ENCODE results near the gene COL25A1.

Gene COL25A1

DNA sequence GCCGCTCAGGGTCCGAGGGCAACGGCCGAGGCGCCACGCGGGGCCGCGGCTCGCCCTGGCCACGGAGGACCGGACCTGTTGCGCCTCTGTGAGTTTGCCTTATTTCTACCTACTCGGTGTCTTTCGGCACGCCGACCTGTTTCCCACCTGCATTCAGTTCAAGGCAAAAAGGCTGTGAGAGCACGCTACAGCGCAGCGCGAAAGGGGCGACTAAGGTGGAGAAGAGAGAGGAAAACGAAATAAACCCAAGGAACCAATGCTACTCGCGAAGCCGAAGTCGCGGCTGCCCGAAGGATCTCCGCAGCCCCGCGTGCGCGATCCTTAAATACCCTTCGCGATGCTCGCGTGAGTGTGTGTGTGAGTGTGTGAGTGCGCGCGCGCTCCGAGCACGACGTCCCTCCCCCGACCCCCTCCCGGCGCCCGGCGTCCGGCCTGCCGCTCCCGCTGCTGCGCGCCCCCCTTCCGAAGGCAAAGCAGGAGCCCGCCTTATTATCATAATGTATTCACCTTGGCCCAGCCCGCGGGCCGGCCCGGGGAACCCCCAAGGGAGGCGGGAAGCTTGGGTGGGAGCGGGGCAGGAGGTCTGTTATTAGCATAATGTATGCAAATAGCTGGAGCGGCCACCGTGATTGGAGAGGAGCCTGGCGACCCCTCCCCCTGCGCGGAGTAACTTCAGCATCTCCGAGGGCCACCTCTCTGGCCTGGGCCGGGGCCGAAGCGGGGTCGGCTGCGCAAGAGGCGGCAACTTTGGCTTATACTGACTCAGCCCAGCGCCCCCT is at the start of gene COL25A1:
Gene COL25A1 (minus strand): TSS at position 298 of the 779 bp plus-strand sequence.
- DNase-seq = peak; percentile 80

DNA sequence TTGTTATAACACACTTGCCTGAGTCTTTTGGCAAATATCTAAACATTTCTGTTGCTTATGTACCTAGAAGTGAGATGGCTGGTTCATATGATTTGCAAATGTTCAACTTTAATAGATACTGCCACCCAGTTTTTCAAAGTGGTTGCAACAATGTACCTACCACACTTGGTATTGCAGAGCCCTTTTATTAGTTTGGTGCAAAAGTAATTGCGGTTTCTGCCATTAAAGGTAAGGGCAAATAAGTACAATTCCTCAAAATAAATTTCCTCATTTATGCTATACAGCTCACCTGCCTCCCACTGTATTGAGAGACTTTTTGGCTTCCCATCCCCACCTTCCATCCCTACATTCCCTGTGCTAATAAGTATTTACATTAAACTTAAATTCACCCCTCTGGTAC is 47.7 kb upstream of the COL25A1 start:
- no peak for DNase-seq

DNA sequence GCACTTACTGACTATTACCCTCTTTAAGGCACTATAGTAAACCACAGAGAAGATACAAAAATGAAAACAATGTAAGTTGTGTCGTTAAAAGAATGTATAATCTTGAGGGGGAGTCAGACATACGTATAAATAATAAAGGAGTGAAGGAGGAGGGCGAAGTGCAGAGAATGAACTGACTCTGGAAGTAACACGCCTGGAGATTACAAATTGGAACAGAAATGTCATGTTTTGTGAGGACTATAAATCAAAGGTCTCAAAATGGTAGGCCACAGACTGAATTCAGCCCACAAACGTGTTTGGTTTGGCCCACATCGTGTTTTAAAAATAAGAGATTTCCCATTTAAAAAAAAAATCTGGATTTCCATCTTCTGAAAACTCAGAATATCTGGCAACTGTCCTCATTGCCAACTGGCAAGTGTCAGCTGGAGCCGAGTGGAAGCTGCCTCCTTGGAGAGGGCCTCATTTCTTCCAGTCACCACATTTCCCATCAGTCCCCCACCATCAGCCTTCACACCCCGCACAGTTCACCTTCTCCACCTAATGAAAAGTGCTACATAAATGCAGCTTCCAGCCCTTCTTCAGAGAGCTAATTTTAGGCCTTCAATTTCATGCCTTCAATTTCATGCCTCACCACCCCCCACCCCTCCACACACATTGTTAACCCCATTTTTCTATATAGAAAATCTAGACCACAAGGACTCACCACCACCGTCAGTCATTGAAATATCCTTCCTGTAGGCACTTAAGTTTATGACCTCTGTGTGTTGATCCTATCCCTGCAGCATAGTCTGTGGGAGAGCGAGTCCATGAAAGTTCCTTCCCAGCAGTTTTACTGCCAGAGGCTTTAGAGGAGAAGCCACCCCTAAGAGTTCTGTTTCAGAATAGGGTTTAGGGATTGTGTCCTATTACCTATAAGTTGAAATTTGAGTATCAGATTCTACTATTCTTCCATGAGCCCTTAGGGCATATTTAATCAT is 32.0 kb upstream of the COL25A1 start:
- DNase-seq = peak; percentile 56

DNA sequence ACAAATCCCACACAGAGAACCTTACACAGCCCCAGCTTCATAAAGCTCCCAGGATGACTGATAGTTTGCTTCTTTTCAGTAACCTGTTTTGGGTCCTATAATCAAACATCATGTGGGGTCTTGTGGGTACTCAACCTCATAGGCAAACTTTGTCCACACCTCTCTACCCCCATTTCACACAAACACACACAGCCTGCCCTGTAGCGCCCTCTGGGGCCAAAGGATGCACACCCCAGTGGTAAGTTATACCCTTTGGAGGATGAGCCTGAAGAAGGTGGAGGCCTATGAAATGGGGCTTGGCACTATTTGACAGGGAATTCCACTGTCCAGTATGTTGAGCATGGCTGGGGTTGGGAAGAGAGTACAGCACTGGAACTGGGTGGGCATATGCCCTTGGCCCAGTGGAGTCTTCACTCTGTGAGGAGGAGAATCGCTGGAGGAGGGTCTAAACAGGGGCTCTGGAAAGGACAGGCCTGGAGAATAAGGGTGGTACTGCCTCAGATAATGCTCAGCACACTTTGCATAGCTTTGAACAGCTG is 30.5 kb upstream of the COL25A1 start:
- DNase-seq = no peak

DNA sequence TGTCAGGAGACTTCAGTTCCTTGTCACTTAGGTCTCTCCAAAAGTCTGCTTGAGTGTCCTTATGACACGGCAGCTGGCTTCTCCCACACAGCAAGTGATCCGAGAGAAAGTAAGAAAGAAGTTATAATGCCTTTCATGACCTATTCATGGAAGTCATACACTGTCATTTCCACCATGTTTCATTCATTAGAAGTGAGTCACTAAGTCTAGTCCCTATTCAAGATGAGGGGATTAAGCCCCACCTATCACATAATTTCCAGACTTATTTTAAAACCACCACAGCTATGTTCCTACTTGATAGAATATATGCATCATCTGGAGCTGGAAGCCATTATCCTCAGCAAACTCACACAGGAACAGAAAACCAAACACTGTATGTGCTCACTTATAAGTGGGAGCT is 25.2 kb upstream of the COL25A1 start:
- no peak for DNase-seq

DNA sequence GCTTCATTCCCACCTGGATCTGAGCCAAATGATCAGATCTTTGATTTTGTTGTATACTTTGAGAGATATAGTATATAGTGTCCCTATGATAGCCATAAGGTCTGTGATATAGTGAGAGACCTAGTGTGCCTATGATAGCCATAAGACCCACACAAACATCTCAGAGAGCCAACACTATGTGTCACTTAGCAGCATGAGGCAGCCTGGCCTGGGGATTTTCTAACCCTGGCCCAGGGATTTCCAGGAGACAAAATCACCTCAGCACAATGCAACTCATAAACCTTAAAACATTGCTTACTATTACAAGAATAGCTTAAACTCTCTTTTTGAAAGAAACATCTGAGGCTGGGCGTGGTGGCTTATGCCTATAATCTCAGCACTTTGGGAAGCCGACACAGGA is 23.2 kb upstream of the COL25A1 start:
- DNase-seq = no peak

DNA sequence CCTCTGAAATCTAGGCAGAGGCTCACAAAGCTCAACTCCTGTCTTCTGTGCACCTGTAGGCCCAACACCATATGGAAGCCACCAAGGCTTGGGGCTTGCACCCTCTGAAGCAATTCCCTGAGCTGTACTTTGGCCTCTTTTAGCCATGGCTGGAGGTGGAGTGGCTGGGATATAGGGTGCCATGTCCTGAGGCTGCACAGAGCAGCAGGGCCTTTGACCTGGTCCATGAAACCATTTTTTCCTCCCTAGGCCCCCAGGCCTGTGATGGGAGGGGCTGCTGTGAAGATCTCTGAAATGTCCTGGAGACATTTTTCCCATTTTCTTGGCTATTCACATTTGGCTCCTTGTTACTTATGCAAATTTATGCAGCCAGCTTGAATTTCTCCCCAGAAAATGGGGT is 20.9 kb upstream of the COL25A1 start:
- DNase-seq = no peak

DNA sequence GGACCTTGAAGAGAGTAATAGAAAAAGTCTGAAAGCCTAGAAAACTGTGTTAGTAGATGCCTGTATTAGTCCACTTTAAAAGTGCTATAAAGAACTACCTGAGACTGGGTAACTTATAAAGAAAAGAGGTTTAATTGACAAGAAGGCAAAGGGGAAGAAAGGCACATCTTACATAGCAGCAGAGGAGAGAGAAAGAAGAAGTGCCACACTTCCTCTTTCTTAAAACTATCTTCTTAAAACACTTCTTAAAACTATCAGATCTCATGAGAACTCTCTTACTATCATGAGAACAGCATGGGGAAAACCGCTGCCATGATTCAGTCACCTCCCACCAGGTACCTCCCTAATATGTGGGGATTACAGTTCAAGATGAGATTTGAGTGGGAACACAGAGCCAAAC is 18.8 kb upstream of the COL25A1 start:
- no peak for DNase-seq

DNA sequence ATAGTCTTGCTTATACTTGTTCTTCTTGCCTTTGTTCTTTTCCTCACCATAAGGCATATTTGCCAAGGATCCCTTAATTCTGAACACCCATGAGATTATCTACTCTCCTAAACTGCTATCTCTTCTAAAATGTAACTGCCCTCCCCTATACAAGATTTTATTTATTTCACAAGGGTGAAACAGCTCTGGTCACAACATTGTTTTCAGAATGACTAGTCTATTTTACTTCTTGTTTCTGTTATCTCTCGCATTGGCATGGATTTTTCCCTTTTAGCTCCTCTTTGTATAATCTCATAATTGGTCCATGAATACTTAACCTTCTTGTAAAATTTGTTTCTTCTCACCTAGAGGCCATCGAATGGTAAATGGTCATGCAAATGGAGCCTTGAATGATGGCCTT is 17.2 kb upstream of the COL25A1 start:
- no peak for DNase-seq

DNA sequence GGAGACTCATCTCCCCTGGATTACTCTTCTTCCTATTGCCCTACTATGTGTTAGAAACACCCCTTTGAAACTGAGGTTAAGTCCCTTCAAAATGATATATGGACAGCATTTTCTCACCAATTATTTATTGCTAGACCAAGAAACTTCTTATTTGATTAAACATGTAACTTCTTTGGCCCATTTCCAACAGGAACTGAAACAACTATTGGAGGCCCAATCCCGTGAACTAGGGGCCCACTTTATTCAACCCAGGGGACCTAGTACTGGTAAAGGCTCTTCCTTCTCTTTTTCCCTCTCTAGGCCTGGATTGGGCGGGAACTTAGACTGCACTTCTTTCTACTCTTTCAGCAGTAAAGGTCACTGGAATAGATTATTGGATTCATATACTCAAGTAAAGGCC is 16.7 kb upstream of the COL25A1 start:
- DNase-seq = no peak

DNA sequence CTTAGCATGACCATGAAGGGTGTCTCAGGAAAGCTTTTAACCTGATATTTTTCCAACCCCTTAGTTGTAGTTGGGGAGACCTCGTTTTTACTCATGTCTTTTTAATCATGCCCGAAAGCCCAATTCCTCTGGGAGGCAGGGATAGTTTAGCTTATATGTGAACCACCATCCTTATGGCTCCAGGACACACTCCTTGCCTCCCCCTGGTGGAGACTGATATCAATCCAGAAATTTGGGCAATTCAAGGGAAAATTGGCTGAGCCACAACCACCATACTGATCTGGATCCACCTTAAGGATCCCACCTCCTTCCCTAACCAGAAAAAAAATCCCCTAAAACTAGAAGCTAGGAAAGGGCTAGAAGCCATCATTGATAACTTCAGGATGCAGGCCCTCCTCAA is 13.4 kb upstream of the COL25A1 start:
- no peak for DNase-seq

DNA sequence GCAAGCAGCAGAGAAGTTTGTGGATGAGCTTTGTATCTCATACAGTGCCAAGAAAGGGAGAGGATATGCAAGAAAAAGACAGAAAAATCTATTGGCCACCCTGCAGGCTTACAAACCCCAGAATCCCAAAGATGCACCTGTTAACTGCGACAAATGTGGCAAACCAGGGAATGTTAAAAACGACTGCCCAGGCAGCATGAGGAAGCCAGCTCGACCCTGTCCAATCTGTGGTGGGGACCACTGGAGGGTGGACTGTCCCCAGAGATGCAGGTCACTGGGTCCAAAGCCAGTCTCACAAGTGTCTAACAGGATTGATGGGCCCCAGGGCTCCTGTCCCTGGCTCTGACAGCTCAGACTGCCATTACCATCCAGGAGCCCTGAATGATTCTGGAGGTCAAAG is 12.9 kb upstream of the COL25A1 start:
- no peak for DNase-seq

DNA sequence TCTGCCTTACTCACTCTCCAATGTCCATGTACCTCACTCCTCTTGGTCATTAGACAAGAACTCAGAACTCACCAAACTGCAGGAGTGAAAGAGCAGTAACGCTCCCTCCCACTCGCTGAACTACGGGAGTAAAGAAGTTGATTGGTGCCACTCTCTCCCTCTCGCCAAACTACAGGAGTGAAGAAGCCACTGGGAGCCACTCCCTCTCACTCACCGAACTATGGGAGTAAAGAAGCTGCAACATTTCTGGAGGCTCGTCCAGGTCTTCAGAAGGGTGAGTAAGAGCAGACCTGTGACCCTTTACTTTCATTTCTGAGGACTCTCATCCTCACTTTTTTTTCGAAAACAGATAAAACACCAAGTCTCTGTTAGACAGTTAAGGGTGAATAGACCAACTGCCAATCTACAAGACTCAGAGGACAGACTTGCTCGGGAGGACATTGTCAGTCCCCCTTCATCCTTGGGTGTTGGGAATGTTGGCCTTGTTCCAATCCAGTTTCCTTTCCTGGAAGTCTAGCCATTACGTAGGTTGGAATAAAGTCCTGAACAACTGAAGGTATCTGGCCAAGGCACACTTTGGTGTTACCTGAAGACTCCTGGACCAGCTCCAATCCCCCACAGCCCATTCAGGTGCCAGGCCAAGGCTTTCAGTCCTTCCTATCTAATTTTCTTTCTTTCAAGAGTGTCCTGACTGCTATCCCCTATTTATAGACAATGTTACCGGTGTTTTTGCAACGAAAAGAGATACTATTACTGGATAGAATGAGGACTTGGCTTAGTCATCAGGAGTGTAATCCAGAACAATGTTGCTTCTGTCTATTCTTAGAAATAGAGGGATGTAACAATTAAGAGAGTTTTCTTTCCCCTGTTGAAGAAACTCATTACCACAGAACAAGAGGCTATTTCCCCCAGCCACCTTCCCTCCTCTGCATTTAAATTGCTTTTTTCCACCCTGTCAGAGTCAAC is 11.0 kb upstream of the COL25A1 start:
- no peak for DNase-seq

DNA sequence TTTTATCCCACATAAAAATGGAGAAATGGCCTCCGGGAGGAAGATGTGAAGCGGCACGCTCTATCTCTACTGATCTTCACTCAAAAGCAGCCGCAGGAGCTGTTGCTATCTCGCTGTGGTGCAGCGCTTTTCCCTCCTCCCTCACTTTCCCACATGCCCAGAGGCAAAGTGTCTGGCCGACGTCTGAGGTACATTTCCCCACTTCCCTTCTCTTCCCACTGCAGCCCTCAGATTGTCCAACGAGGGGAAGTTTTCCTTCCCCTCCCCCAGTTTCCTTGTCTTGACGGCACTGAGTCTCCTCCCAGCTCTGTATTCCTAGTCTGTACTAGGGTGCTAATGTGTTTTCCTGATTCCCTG is 660 bp upstream of the COL25A1 start:
- DNase-seq = peak; percentile 49

DNA sequence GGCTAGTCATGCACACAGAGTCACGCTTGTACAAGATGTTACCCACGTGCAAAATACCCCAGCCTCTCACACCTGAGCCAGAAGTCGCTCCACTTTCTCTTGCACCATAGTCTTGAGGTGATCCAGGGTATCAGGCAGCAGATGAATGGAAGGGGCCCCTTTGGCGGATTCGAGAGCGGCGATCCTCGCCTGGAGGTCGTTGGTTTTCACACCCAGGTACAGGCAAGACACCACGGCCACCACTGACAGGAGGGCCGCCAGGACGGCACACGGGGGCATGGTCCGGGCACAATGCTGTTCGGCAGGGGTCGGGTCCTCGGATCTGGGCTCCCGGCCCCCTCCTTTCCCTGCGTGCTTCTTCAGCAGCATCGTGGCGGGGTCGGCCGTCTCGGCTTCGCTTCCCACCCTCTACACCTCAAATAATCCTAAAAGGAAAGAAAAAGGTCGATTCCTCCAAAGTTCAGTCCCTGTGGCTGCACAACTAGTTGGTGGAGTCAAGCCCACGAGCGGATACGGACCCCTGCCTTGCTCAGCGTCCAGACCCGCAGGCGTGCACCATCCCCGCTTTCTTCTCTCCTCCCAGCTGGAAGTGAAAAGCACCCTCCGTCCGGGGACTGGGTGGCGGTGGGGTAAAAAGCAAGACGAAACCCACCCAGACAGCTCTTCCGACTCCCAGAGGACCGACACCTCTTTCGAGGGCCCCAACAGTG is 652 bp downstream of the COL25A1 start:
- DNase-seq = peak; percentile 35

DNA sequence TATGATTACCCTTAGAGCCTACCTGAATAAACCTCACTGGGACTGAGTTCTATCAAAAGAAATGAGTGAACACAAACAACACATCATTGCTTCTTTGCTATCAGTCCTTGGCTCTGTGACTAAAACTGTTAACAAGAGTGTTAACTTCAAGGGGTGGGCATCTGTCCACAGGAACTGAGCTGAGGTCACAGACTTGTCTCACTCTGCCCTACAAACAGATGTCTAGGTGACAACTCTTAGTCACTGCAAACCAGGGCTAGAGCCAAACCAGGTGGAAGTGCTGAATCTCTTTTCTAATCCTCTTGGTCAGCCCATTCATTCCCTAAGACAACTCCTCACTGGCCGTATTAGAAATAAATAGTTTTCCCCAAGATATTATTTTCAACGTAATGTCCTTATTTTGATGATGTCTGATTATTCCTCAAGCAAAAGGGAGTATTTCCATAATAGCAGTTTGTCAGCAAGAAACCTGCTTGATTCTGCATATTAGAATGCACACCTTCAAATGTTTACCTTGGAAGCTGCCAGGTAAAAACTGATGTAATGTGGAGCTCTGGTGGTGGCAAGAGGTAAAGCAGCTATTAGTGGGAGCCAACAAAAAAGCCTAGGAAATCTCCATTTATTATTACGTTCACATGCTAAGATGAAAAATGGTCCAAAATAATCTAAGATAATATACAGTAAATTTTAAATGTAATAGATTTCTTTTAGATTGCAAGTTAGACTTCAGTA is 4.0 kb downstream of the COL25A1 start:
- no peak for DNase-seq

DNA sequence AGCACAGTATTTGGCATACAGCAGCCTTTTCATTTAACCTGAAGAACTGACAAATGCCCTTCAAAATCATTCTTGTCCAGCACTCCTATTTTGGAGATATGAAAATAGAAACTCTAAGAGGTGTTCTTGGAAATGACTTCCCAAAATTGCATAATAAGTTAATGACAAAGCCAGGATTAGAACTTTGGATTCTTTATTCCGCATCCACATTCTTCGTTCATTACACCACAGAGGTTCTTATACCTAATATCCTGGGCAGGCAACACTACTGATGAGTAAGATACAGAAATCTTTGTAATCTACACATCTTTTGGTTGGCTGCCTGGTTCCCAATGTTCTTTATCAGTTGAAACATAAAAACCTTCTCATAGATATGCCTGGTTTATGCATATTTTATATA is 5.9 kb downstream of the COL25A1 start:
- DNase-seq = no peak

DNA sequence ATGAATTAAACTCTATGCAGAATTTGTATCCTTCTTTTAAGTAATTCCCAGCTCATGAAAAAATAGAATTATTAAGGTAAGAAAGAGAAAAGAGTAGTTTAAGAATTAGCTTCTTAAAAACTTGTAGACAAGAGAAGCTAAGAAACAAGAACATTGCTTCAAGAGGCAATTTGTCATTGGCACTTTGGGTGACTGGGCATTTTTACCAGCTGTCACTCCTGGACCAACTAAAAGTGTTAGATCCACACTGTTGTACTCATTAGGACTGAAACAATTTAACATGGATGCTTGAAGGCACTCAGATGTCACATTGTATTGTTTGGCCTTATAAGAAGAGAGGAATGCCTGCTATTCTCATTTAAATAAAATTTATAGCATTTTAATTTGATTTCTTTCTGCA is 7.4 kb downstream of the COL25A1 start:
- DNase-seq = no peak

DNA sequence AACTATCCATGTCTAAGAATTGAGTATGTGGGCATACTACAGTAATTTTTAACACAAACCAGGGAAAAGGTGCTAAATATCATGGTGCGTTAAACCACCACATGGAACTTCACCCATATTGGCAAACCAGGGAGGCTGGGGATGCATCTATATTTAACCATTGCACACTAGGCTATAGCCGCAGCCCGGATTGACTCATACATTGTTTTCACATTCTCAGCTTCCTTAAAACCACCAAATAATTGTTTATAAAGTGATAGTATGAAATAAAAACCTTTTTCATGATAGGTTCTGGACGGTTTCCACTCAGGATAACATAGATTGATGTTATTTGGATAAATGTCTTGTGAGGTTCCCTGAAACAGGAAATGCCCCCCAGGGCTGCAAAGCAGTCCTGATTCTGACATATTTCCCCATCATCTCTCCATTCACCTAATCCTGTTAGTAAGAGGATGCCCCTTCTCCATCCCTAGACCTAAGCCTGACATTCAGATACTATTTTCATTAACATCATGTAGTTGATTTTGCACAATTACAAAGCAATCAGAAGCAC is 7.9 kb downstream of the COL25A1 start:
- DNase-seq = no peak

DNA sequence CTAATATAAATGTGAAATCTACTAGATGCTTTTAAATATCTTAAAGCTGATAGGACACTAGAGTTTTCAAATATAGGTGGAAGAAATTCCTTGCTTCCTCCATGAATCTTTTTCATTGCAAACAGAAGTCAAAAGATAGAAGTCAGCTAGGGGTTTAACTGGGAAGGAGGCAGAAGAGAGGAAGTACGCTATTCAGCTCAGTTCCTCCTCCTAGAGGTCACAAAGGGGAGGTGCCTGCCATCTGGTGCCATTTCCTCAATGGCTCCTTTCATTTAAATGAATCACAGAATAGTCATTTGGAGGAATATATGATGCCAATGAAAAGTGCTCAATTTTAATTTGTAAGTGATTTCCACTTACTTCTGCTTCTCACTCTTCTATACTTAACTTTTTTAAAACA is 8.5 kb downstream of the COL25A1 start:
- DNase-seq = no peak

DNA sequence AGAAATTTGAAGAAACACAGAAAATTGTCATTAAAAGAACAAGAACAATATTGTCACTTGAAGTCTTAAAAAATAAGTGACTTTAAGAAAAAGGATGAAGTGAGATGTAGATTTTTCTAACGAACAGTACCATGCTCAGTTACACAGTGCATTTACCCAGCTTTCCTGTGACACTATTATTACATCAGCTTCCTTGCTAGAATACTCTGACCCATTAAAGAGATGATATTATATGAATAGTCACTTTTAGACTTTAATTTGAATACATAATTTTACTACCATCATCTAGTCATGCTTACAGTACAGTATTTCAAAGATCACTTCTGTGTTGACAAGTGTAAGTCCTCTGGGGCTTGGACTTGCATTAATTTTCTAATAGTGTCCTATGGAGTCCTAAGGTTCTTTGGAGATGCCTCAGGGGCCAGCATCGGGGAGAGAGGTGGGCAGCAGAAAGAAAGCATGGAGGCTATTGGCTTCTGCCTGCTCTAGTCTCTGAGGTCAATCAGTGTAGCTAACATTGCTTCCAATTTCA is 10.7 kb downstream of the COL25A1 start:
- no peak for DNase-seq

All from left hindlimb (tissue), 1 donor.